A673 (cell line): ENCODE results near the gene IGF2R.

ENCODE experiments used
- CTCF ChIP-seq: fragments of 300-800, 200-600 bp; sonication (generic); conservative IDR thresholded peaks from 2 replicates; pipeline ENCODE4 v1.5.1; 2017; ENCODE audit warnings: low read depth, mild to moderate bottlenecking, antibody characterized with exemption, low read length, moderate library complexity, mixed read lengths
- EZH2 ChIP-seq: fragments of 200-600 bp; sonication (generic); IDR thresholded peaks from 2 replicates; pipeline ENCODE4 v1.6.1; 2017; ENCODE audit warnings: borderline replicate concordance, low read depth, mild to moderate bottlenecking, mixed read lengths, antibody characterized with exemption, low read length; ENCODE audit not compliant: poor library complexity, severe bottlenecking

- TF ChIP-seq CTCF (no peak), EZH2 (no peak)
Measured at GRCh38 chr6:160055813-160056212, 86.9 kb downstream of the IGF2R start.
